Natural killer cell (primary cell): Measurements from ENCODE around the gene PCDH9. TPM values are rescaled to one million over a fixed set of nuclear protein-coding genes. Genes with fewer than 3 reads are reported as not detected.

Experiments
- ATAC-seq, 3 donors: fragments of 150-1000 bp in 2 of 3; fragments of 200-7000 bp in 1 of 3; cut with Tn5 transposase; 1 replicate in 1 of 3; 2 replicates in 2 of 3; pipeline ENCODE4 v1.10.0; 2021; ENCODE audit warnings: mild to moderate bottlenecking in 2 of 3, moderate library complexity in 2 of 3
- DNase-seq, 2 donors: peaks; one replicate each; pipeline versions ENCODE4 v3.0.0 to v3.0.0-alpha.2; 2013 to 2021; ENCODE audit warnings: mixed read lengths in 1 of 2
- H3K27ac ChIP-seq: one replicate; pipeline ENCODE4 v1.5.1; 2013; ENCODE audit warnings: mild to moderate bottlenecking, low read length
- H3K27me3 ChIP-seq: one replicate; pipeline ENCODE4 v1.6.1; 2013; ENCODE audit warnings: low read length; ENCODE audit not compliant: control insufficient read depth, insufficient read depth
- H3K36me3 ChIP-seq: one replicate; pipeline ENCODE4 v1.6.1; 2013; ENCODE audit warnings: low read length; ENCODE audit not compliant: control insufficient read depth, insufficient read depth
- H3K4me1 ChIP-seq: one replicate; pipeline ENCODE4 v1.6.1; 2013; ENCODE audit warnings: low read length; ENCODE audit not compliant: control insufficient read depth, insufficient read depth
- H3K4me3 ChIP-seq: one replicate; pipeline ENCODE4 v1.5.1; 2013; ENCODE audit warnings: low read length
- H3K9me3 ChIP-seq: one replicate; pipeline ENCODE4 v1.6.1; 2013; ENCODE audit warnings: low read length; ENCODE audit not compliant: control insufficient read depth, insufficient read depth
- H3K27ac Mint-ChIP-seq, 2 donors: one replicate each; pipeline ENCODE4 v1.8.0; 2022; ENCODE audit warnings: mild to moderate bottlenecking in 2 of 2, mixed read lengths in 2 of 2, moderate library complexity in 1 of 2
- H3K27me3 Mint-ChIP-seq, 2 donors: one replicate each; pipeline ENCODE4 v1.8.0; 2022; ENCODE audit warnings: low read depth in 2 of 2, mixed read lengths in 2 of 2
- H3K36me3 Mint-ChIP-seq: one replicate; pipeline ENCODE4 v1.8.0; 2022; ENCODE audit warnings: mixed read lengths
- H3K4me1 Mint-ChIP-seq, 2 donors: one replicate each; pipeline ENCODE4 v1.8.0; 2022; ENCODE audit warnings: mixed read lengths in 2 of 2
- H3K4me3 Mint-ChIP-seq: one replicate; pipeline ENCODE4 v1.8.0; 2022; ENCODE audit warnings: mild to moderate bottlenecking, moderate library complexity, mixed read lengths
- H3K9me3 Mint-ChIP-seq, 2 donors: one replicate each; pipeline ENCODE4 v1.8.0; 2022; ENCODE audit warnings: mixed read lengths in 2 of 2
- WGBS: methylation state at CpG from one replicate; pipeline ENCODE4 v1.1.7; 2013; ENCODE audit warnings: missing lambda C conversion rate; ENCODE audit not compliant: insufficient coverage; 5-methylcytosine and 5-hydroxymethylcytosine counted together
- intact Hi-C: fragments of 100-400 bp; cut with micrococcal nuclease; formaldehyde crosslinking; loops from one replicate; pipeline ENCODE4 v1.14.2; 2022
- total RNA-seq, 4 donors: library from RNA; stranded (reverse); fragments of 120-200 nt in 1 of 4; gene quantifications; one replicate each; pipeline versions ENCODE4 v1.2.3 to v1.2.4, GENCODE V29; 2013 to 2022
- TF ChIP-seq, protein P1 (sequence below): fragments of 200-600 bp; IDR thresholded peaks from one replicate; pipeline ENCODE4 v1.8.0; 2022; ENCODE audit warnings: antibody characterized with exemption

PCDH9 gene
- total RNA-seq, 3 donors from 2014 or later (not counting 1 experiment from before 2014, with no cell fraction given), result 0.43 to 1.5 (median 0.68) TPM

DNA sequence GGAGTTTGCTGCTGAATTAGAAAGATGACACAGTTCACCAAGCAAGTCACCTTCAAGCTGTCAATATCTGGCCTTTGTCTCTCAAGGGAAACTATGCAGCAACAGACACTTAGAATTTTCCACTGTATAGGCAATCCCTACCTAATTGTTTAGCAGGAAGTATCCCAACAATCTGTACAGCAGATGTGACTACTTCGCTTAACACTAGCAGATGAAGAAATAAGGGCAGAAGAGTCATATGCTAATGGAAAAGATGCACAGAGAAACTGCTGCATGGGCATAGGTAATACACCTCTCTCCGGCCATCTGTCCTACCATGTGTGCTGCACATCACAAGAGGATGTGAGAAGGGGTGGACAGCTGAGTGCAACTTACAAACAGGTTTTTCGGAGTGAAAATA lies 851.2 kb downstream of the PCDH9 start:
- H3K27ac Mint-ChIP-seq, result no peak overlapping the region
- intact Hi-C loops, result no loop called here
- H3K9me3 Mint-ChIP-seq, result peaks cover 0 to 3% of the 10 kb centered on the region in 2 donors
- no peaks in the 10 kb centered on the region for H3K36me3 Mint-ChIP-seq
- no peaks in the 10 kb centered on the region for H3K4me1 Mint-ChIP-seq
- Histone ChIP-seq H3K36me3 (no peaks in the 10 kb centered on the region), H3K27ac (no peak overlapping the region), H3K9me3 (no peaks in the 10 kb centered on the region), H3K4me1 (no peaks in the 10 kb centered on the region), H3K4me3 (no peak overlapping the region), H3K27me3 (no peaks in the 10 kb centered on the region)
- 94% methylated on average over 3 of the region's 3 CpGs for WGBS
- H3K27me3 Mint-ChIP-seq, result no peaks in the 10 kb centered on the region
- no peak for DNase-seq
- H3K4me3 Mint-ChIP-seq, result no peak overlapping the region
- ATAC-seq, result no peak
- TF ChIP-seq, protein P1, sequence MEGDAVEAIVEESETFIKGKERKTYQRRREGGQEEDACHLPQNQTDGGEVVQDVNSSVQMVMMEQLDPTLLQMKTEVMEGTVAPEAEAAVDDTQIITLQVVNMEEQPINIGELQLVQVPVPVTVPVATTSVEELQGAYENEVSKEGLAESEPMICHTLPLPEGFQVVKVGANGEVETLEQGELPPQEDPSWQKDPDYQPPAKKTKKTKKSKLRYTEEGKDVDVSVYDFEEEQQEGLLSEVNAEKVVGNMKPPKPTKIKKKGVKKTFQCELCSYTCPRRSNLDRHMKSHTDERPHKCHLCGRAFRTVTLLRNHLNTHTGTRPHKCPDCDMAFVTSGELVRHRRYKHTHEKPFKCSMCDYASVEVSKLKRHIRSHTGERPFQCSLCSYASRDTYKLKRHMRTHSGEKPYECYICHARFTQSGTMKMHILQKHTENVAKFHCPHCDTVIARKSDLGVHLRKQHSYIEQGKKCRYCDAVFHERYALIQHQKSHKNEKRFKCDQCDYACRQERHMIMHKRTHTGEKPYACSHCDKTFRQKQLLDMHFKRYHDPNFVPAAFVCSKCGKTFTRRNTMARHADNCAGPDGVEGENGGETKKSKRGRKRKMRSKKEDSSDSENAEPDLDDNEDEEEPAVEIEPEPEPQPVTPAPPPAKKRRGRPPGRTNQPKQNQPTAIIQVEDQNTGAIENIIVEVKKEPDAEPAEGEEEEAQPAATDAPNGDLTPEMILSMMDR, result no peak

DNA sequence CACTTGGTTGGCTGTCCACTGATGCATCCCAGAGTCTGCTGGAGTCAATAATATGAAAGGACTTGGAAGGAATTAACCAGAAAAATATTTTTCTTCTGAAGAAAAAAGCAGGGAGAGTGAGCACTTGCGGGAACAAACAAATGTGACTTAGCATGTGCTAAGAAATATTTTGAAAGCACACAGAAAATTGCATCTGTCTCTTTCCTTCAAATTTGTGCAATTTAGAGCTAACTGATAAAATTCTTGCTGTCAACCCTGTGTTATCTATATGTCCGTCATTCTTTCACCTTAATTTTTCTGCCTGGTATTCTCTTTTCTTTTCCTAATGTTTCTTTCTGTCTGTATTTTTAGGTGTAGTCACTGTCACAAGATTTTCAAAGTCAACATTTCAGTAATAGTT lies 852.6 kb downstream of the PCDH9 start:
- Mint-ChIP-seq H3K4me1 (no peaks in the 10 kb centered on the region), H3K36me3 (no peaks in the 10 kb centered on the region), H3K9me3 (peaks cover 0 to 3% of the 10 kb centered on the region in 2 donors), H3K4me3 (no peak overlapping the region), H3K27me3 (no peaks in the 10 kb centered on the region), H3K27ac (no peak overlapping the region)
- TF ChIP-seq, protein P1, result no peak
- Histone ChIP-seq H3K4me1 (no peaks in the 10 kb centered on the region), H3K9me3 (no peaks in the 10 kb centered on the region), H3K36me3 (no peaks in the 10 kb centered on the region), H3K27ac (no peak overlapping the region), H3K4me3 (no peak overlapping the region), H3K27me3 (no peaks in the 10 kb centered on the region)
- WGBS, result 0% methylated on average over 1 of the region's 2 CpGs
- intact Hi-C loops, result no loop called here
- ATAC-seq (no peak), DNase-seq (no peak)

DNA sequence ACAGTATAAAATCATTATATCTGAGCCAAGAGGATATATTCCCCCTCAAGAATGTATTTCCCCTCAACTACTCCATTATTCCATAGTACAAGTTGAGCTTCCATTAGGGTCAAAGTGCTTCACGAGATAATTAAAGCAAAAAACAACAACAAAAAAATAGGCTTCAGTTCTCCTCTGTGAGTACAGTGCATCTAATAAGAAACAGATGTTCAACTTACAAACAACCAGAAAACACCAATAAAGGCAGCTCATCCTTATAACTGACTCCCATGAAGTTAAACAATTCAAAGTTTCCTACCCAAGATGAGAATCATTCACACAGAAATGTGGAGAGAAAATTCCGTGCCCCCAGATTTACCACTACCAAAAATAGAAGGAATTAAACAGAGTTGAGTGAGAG lies 854.4 kb downstream of the PCDH9 start:
- intact Hi-C loops, result no loop called here
- Histone ChIP-seq H3K27ac (no peak overlapping the region), H3K9me3 (no peaks in the 10 kb centered on the region), H3K36me3 (no peaks in the 10 kb centered on the region), H3K4me1 (no peaks in the 10 kb centered on the region), H3K4me3 (no peak overlapping the region), H3K27me3 (no peaks in the 10 kb centered on the region)
- ATAC-seq (no peak), DNase-seq (no peak)
- no peak overlapping the region for H3K4me3 Mint-ChIP-seq
- H3K27me3 Mint-ChIP-seq, result no peaks in the 10 kb centered on the region
- no peaks in the 10 kb centered on the region for H3K36me3 Mint-ChIP-seq
- H3K9me3 Mint-ChIP-seq, result peaks cover 0 to 3% of the 10 kb centered on the region in 2 donors
- no peaks in the 10 kb centered on the region for H3K4me1 Mint-ChIP-seq
- TF ChIP-seq, protein P1, result no peak
- H3K27ac Mint-ChIP-seq, result no peak overlapping the region
- WGBS, result 83% methylated on average over 1 of the region's 2 CpGs

DNA sequence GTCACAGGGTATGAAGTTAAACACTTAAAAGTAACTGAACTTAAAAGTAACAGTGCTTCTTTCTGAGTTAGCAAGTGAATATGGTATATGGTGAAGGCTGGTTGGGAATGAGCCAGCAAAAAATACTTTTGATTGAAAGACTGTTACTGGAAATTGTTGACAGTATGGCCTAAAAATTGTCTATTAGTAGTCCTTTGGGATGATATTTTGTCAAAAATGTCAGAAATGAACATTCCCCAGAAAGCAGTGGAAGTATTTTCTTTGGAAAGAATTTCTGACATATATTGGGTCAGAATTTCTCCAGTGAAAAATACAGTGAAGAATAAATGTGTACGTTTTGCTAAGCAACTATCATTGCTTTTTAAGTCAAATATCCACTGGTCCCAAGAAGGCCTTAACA lies 860.5 kb downstream of the PCDH9 start:
- no peaks in the 10 kb centered on the region for H3K36me3 ChIP-seq
- no peaks in the 10 kb centered on the region for H3K4me1 ChIP-seq
- H3K4me3 ChIP-seq, result no peak overlapping the region
- no peaks in the 10 kb centered on the region for H3K9me3 ChIP-seq
- no peak for ATAC-seq
- intact Hi-C loops, result no loop called here
- H3K27me3 Mint-ChIP-seq, result no peaks in the 10 kb centered on the region
- no peak overlapping the region for H3K27ac Mint-ChIP-seq
- H3K9me3 Mint-ChIP-seq, result peaks cover 0 to 2% of the 10 kb centered on the region in 2 donors
- no peaks in the 10 kb centered on the region for H3K36me3 Mint-ChIP-seq
- no peak overlapping the region for H3K4me3 Mint-ChIP-seq
- 64% methylated on average over 1 of the region's 1 CpG for WGBS
- no peak for DNase-seq
- no peaks in the 10 kb centered on the region for H3K27me3 ChIP-seq
- no peaks in the 10 kb centered on the region for H3K4me1 Mint-ChIP-seq
- no peak overlapping the region for H3K27ac ChIP-seq
- TF ChIP-seq, protein P1, result no peak
